GM12864 (cell line): ENCODE data around the gene MGMT.
A peak's percentile ranks its signal among the peaks of the same experiment; 100 is the strongest.

ENCODE experiments used
- DNase-seq: peaks from one replicate; pipeline ENCODE4 v3.0.0-alpha.2; 2011; ENCODE audit warnings: low read depth
- H3K4me3 ChIP-seq: 2 replicates; pipeline ENCODE4 v1.5.1; 2011; ENCODE audit warnings: mild to moderate bottlenecking, low read depth, low read length, control low read depth
- TF ChIP-seq, protein P1 (sequence below): IDR thresholded peaks from 2 replicates; pipeline ENCODE4 v1.5.1; 2011; ENCODE audit warnings: low read depth, mild to moderate bottlenecking, moderate library complexity, low read length, control low read depth, inconsistent platforms; ENCODE audit errors: missing control alignments

Gene MGMT

DNA sequence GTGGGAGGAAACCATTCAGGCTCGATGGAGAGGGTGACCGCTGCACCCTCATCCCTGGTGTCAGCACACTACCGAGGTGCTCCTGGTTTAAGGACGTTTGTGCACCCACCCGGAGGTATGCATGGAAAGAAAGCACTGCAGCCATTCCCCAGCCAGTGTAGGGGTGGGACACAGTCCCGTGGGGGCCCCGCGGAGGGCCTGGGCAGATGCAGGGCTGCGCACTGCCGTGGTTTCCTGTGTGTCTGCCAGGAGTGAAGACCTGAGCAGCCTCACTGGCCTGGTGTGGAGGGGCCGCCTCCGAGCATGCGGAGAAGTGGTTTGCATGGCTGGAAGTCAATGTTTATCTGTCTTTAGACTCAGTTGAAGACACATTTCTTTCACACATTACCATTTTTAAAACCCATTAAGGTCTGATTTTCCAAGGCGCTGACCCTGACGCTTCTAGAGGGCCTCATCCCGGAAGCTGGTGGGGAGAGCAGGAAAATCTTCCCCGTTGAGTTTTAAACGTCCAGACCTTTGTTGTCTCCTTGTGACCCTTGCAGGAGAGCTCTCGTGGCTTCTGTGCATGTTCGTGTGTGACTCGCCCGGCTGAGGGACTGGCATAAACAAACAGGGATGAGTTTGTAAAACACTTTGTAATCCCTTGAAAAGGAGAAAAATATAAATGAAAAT is 188.1 kb downstream of the MGMT start:
- TF ChIP-seq, protein P1, sequence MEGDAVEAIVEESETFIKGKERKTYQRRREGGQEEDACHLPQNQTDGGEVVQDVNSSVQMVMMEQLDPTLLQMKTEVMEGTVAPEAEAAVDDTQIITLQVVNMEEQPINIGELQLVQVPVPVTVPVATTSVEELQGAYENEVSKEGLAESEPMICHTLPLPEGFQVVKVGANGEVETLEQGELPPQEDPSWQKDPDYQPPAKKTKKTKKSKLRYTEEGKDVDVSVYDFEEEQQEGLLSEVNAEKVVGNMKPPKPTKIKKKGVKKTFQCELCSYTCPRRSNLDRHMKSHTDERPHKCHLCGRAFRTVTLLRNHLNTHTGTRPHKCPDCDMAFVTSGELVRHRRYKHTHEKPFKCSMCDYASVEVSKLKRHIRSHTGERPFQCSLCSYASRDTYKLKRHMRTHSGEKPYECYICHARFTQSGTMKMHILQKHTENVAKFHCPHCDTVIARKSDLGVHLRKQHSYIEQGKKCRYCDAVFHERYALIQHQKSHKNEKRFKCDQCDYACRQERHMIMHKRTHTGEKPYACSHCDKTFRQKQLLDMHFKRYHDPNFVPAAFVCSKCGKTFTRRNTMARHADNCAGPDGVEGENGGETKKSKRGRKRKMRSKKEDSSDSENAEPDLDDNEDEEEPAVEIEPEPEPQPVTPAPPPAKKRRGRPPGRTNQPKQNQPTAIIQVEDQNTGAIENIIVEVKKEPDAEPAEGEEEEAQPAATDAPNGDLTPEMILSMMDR, result no peak
- H3K4me3 ChIP-seq, result no peak overlapping the region
- DNase-seq, result no peak

DNA sequence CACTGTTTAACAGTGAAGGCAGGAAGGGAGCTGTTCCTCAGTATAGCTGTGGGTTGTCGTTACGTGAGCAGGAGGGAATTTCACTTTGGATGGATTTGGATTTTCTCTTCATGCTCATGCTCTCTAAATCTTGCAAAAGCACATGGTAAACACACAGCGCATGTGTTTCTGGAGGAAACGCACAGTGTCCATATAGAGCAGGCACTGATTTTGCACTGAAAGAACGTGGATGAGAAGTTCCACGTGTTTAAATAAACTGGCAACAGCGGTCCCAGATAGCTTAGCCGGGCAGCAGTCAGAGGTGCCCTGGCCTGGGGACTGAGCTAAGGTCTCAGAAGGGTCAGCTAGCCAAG is 188.6 kb downstream of the MGMT start:
- no peak for DNase-seq
- TF ChIP-seq, protein P1, result no peak
- no peak overlapping the region for H3K4me3 ChIP-seq

GRCh38 chr10:129656642-129657041 is 189.6 kb downstream of the MGMT start:
- no peak for DNase-seq

GRCh38 chr10:129657297-129658017 is 190.4 kb downstream of the MGMT start:
- DNase-seq, result no peak
- no peak overlapping the region for H3K4me3 ChIP-seq
- TF ChIP-seq, protein P1, result no peak

More at GRCh38 chr10:129656642-129657041, 189.6 kb downstream of the MGMT start:
- no peak overlapping the region for H3K4me3 ChIP-seq
- TF ChIP-seq, protein P1, result no peak

DNA sequence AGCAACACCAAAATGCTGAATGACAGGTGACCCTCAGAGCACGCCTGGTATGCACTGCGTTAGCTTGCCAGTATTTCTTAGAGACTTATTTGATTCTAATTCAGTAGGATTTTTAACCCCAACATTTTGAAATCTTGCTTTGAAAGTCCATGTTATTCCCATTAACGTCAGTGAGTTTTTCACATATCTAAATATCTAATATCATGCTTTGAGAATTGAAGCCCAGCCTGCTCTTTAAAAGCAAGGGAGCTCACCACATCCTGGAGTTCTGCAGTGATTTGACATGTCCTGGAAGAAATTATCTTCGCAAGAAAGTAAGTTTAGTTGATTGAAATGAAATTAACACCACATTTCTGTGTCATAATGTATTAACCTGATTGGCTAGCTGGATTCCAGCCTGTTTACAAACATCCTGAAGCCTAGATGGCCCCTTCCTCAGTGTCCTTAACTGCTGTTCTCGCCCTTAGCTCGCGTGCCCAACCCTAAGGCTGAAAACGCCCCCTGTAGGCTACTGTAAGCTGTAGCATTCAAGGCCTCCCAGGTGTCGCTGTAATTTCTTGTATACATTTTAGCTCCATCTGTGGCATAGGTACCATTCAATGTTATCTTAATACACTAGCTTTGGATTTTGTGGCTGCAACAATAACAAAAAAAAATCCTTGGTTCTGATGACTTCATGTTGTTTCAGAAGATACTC is 191.5 kb downstream of the MGMT start:
- H3K4me3 ChIP-seq, result no peak overlapping the region
- TF ChIP-seq, protein P1, result peak; percentile 57
- DNase-seq, result no peak

DNA sequence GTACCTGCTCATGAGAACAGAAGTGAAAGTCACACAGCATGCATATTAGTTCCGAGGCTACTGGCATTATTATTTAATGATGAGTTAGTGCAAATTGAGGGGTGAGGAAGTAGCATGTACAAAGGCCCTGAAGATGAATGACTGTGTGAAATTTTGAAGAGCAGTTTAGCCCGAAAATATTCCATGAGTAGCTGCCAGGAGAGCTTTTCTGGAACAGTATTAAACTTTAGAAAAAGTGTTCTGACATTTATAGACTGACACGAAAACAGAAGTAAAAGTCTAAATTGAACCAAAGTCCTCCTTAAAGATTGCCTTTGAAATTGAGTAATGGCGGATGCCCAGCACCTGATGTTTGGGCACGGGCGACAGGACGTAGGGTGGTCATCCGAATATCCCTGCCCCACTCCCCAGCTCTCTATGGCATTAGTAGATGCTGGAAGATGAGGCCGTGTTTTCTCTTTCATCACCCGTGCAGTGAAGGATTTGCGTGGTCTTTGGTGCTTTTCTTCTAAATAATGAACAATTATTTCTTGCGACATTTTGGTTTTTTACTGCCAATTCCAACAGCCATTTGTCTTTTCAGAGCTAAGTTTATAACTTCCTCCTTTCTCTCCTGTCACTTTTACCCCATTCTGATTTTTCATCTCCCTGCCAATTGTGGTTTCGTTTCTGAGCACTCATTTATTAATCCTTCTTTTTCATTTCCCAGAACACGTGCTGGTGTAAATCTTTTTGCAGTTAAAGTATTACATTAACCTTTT is 192.6 kb downstream of the MGMT start:
- DNase-seq, result no peak
- no peak overlapping the region for H3K4me3 ChIP-seq
- TF ChIP-seq, protein P1, result no peak
